Measurements from ENCODE around the gene NFU1. TPM values are rescaled to one million over a fixed set of nuclear protein-coding genes. Genes with fewer than 3 reads are reported as not detected.
A peak's percentile ranks its signal among the peaks of the same experiment; 100 is the strongest.

The NFU1 gene
- total RNA-seq, 2 experiments from 2014 or later = 37.8 to 44.5 TPM

DNA sequence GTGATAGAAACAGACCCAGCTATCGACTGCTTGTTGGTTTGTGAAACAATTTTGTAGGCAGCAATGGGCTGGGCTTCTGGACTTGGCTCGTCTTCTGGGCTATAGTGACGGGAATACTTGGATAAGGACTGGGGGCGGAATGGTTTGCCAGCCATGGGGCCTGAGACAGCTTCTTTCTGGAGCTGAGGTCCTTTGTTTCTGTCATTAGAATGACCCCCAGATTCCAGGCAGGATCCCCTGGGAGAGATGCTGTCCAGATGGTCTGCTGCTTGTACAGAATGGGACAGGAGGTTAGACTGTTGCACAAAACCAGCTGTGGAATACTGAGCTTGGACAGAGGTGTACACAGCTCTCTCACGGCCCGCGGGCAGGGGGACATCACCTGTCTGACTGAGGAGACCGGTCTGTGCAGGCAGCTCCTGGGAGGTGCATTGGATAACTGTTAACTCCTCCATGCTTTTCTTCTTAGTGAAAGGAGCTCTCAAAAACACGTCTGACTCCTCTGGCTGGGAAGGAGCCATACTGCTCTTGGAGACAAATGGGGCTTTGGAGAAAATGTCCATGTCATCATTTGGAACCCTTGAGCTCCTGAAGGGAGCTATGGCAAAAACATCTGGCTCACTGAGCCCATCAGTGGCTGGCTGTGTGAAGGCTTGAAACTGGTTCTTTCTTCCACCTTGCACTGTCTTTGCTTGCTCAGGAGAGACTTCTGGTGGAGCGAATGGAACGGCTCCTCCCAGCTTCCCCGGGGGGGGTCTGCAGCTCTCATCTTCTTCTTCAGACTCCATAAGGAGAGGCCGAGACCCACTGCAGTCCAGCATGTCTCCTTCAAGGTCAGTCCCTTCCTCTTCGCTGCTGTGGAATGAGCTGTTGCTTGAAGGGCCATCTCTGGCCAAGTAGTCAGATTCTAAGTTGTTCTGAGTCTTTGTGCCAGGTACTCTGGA lies 28.6 kb upstream of the NFU1 start:
- ChIA-PET POLR2A (no interaction called here), CTCF (interaction anchor here (0.5 to 1.1 kb wide), 3 partner anchors 10 to 291 kb away, joined by 3 to 6 read pairs (median 3); partner anchors contain the start of gene NFU1)
- intact Hi-C loops (cut with micrococcal nuclease) = no loop called here
- H3K4me1 Mint-ChIP-seq (ENCODE audit: low read depth) = no peaks in the 10 kb centered on the region
- H3K27ac Mint-ChIP-seq = no peak overlapping the region
- DNase-seq = no peak
- H3K36me3 Mint-ChIP-seq = peaks cover 38% of the 10 kb centered on the region
- no peak overlapping the region for H3K4me3 Mint-ChIP-seq
- H3K27me3 Mint-ChIP-seq = no peaks in the 10 kb centered on the region
- no peaks in the 10 kb centered on the region for H3K9me3 Mint-ChIP-seq

DNA sequence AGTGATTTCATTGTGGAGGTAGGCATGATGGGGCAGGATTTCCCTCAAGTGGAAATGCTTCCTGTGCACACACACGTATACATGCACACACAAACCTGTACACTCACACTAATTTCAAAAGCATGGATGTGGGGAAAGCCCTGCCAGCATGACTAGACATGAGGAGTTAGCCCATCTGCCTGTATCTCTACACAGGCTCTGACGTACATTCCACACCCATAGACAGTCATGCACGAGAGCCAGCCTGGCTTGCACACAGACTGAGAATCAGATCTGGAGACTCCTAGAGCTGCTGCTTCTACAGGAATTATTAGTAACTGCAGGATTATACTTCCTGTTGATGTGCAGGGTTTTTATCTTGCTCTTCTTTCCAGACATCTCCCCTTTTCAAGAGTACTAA lies 27.3 kb upstream of the NFU1 start:
- Mint-ChIP-seq H3K4me1 (ENCODE audit: low read depth) (no peaks in the 10 kb centered on the region), H3K36me3 (peaks cover 41% of the 10 kb centered on the region), H3K27ac (no peak overlapping the region), H3K9me3 (no peaks in the 10 kb centered on the region), H3K4me3 (no peak overlapping the region), H3K27me3 (no peaks in the 10 kb centered on the region)
- intact Hi-C loops (cut with micrococcal nuclease) = no loop called here
- no peak for DNase-seq
- POLR2A ChIA-PET = no interaction called here
- CTCF ChIA-PET = no interaction called here

DNA sequence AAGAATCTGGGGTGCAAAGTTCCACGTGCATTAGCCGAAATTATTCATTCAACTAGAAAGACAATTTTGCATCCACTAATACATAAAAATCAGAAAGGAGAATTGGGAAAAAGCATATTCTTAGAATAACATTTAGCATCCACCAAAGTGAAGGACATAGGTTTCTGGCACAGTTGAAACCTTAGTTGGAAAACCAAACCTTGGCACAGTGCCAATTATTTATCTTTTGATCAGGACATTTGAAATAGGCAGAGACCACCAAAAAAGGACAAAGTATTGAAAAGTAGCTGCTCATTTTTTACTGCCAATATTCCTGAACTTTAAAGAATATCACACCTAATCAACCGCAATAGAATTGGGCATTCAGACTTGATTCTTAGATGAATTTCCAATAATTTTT lies 25.5 kb upstream of the NFU1 start:
- H3K9me3 Mint-ChIP-seq = no peaks in the 10 kb centered on the region
- H3K27me3 Mint-ChIP-seq = no peaks in the 10 kb centered on the region
- intact Hi-C loops (cut with micrococcal nuclease) = no loop called here
- H3K27ac Mint-ChIP-seq = no peak overlapping the region
- H3K4me1 Mint-ChIP-seq (ENCODE audit: low read depth) = no peaks in the 10 kb centered on the region
- CTCF ChIA-PET = interaction anchor here (0.6 kb wide), 1 partner anchor 28 kb away, joined by 3 read pairs; no protein-coding TSS in a partner anchor
- POLR2A ChIA-PET = no interaction called here
- DNase-seq = no peak
- H3K4me3 Mint-ChIP-seq = no peak overlapping the region
- H3K36me3 Mint-ChIP-seq = peaks cover 36% of the 10 kb centered on the region

DNA sequence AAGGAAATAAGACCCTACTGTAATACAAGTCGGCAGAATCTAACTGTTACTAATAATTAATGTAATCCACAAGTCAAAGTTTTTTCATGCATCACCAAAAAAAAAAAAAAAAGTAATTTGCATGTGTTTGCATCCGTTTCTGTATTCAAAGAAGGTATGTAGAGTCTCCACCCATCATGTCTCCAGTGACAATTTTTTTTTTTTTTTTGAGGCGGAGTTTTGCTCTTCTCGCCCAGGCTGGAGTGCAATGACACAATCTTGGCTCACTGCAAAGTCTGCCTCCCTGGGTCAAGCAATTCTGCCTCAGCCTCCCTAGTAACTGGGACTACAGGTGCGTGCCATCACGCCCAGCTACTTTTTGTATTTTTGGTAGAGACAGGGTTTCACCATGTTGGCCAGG lies 24.2 kb upstream of the NFU1 start:
- Mint-ChIP-seq H3K36me3 (peaks cover 31% of the 10 kb centered on the region), H3K4me1 (ENCODE audit: low read depth) (no peaks in the 10 kb centered on the region), H3K4me3 (no peak overlapping the region), H3K27me3 (no peaks in the 10 kb centered on the region), H3K9me3 (no peaks in the 10 kb centered on the region), H3K27ac (no peak overlapping the region)
- intact Hi-C loops (cut with micrococcal nuclease) = no loop called here
- CTCF ChIA-PET = no interaction called here
- no peak for DNase-seq
- POLR2A ChIA-PET = no interaction called here

DNA sequence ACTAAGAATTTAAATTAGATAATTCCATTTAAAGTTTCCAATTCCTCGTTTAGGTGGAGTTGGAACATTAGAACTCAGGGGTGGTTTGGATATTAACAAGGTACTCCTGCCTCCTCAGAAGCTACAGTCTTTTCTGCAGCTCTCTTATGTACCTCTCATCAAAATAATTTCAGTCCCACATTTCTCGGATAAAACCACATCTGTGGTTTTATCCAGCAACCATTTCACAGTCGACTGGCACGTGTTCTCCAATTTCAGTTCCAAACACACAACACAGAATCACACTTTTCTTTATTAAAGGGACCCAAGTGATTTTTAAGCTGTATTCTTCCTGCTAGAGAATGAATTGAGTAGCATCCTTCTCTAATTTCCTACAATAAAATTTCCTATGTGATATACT lies 22.7 kb upstream of the NFU1 start:
- no peak overlapping the region for H3K27ac Mint-ChIP-seq
- ChIA-PET CTCF (interaction anchor here (0.9 kb wide), 1 partner anchor 16 kb away, joined by 3 read pairs; no protein-coding TSS in a partner anchor), POLR2A (no interaction called here)

DNA sequence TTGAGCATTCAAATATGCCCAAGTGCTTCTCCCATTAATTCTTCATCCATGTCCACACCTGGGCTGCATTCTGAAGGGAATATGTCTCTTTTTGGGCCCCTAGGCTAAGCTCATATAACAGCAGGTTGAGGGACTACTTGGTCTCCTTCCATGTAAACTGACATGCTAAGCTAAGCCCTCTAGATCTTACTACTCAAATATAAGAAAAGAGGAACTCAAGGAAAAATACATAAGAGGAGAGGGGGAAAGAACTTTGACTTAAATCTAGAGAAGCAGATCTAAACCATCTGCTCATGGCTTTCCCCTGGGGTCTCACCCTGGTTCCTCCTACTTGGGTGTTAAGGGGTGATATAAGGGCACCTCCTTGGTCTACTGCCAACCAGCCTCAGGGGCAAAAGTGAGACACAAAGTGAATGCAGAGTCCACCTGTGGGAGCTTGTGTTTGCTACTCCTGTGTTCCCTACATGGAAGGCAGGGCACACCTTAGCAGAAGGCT lies 19.8 kb upstream of the NFU1 start:
- no peak overlapping the region for H3K4me3 Mint-ChIP-seq
- ChIA-PET CTCF (no interaction called here), POLR2A (interaction anchor here (0.6 kb wide), 1 partner anchor 27 kb away, joined by 4 read pairs; no protein-coding TSS in a partner anchor)
- no peaks in the 10 kb centered on the region for H3K27me3 Mint-ChIP-seq
- intact Hi-C loops (cut with micrococcal nuclease) = no loop called here
- H3K4me1 Mint-ChIP-seq (ENCODE audit: low read depth) = peaks cover 22% of the 10 kb centered on the region
- H3K9me3 Mint-ChIP-seq = no peaks in the 10 kb centered on the region
- DNase-seq = no peak
- H3K27ac Mint-ChIP-seq = no peak overlapping the region
- H3K36me3 Mint-ChIP-seq = peaks cover 9% of the 10 kb centered on the region

More for the DNA sequence above, 22.7 kb upstream of the NFU1 start:
- no peak for DNase-seq
- H3K9me3 Mint-ChIP-seq = no peaks in the 10 kb centered on the region
- H3K4me3 Mint-ChIP-seq = no peak overlapping the region
- H3K36me3 Mint-ChIP-seq = peaks cover 18% of the 10 kb centered on the region
- intact Hi-C loops (cut with micrococcal nuclease) = no loop called here
- peaks cover 3% of the 10 kb centered on the region for H3K4me1 Mint-ChIP-seq (ENCODE audit: low read depth)
- H3K27me3 Mint-ChIP-seq = no peaks in the 10 kb centered on the region

DNA sequence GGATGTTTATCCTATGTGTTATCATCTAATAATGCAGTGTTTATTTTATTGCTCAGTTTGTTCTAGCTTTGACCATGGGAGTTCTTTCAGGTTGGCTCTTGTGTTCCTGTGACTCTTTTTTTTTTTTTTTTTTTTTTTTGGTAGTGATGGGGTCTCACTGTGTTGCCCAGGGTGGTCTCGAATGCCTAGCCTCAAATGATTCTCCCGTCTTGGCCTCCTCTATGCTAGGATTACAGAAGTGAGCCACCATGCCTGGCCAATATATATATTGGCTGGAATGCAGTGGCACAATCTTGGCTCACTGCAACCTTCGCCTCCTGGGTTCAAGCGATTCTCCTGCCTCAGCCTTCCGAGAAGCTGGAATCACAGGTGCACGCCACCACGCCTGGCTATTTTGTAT lies 18.9 kb upstream of the NFU1 start:
- Mint-ChIP-seq H3K27me3 (no peaks in the 10 kb centered on the region), H3K4me3 (no peak overlapping the region), H3K9me3 (no peaks in the 10 kb centered on the region), H3K27ac (no peak overlapping the region), H3K4me1 (ENCODE audit: low read depth) (peaks cover 22% of the 10 kb centered on the region), H3K36me3 (peaks cover 4% of the 10 kb centered on the region)
- ChIA-PET CTCF (interaction anchor here (0.7 kb wide), 1 partner anchor 9 kb away, joined by 3 read pairs; no protein-coding TSS in a partner anchor), POLR2A (no interaction called here)
- DNase-seq = no peak
- intact Hi-C loops (cut with micrococcal nuclease) = no loop called here

DNA sequence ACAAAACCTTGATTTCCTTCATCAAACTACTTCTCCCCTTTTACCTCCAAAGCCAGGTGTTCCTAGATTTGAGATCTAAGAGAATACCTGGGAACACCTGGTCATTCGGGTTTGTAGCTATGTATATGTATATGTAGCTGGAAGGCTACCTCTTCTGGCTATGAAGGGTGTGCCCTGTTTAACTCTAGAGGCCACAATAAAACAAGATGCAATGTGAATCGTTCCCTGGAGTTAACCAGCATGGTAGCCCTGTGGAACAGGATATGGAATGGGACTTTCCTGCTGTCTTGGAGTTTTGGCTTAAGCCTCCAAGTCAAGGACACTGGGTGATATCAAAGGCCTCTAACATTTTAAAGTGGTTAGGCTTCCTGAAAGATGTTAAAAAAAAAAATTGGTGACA lies 17.7 kb upstream of the NFU1 start:
- Mint-ChIP-seq H3K4me3 (no peak overlapping the region), H3K27me3 (no peaks in the 10 kb centered on the region), H3K9me3 (no peaks in the 10 kb centered on the region), H3K27ac (no peak overlapping the region), H3K4me1 (ENCODE audit: low read depth) (peaks cover 22% of the 10 kb centered on the region), H3K36me3 (peaks cover 1% of the 10 kb centered on the region)
- ChIA-PET POLR2A (no interaction called here), CTCF (no interaction called here)
- intact Hi-C loops (cut with micrococcal nuclease) = no loop called here
- DNase-seq = no peak

DNA sequence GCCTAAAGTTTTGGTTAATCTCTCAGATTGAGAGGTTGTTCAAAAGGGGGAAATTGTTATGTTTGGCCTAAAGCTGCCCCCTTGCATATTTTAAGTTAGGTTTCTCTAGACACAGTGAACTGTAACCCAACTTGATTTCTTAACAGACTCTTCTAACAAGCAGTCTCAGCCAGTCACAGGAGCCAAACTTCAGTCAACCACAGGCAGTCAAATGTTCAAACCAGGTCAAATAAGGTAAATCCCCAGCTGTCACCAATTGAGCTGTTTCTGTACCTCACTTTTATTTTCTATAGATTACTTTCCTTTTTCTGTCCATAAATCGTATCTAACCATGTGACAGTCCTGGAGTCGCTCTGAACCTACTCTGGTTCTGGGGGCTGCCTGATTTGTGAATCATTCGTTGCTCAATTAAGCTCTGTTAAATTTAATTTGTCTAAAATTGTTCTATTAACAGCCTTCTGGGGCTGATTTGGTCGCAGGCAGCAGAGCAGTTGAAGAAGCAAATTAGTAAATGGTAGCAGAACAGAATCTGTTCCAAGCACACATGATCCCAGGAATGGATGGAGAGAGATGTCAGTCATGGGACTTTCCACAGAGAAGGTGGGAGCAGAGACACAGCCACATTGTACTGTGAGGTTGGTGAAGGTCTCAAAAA lies 16.4 kb upstream of the NFU1 start:
- intact Hi-C loops (cut with micrococcal nuclease) = loop anchor here (1.0 kb wide), 1 partner anchor 16 kb away; the partner anchor contains the start of gene NFU1
- H3K4me3 Mint-ChIP-seq = no peak overlapping the region
- H3K27me3 Mint-ChIP-seq = no peaks in the 10 kb centered on the region
- peak; percentile 57 for DNase-seq
- POLR2A ChIA-PET = interaction anchor here (1.8 kb wide), 1 partner anchor 16 kb away, joined by 10 read pairs; the partner anchor contains the start of gene NFU1
- no peak overlapping the region for H3K27ac Mint-ChIP-seq
- H3K9me3 Mint-ChIP-seq = no peaks in the 10 kb centered on the region
- peaks cover 22% of the 10 kb centered on the region for H3K4me1 Mint-ChIP-seq (ENCODE audit: low read depth)
- CTCF ChIA-PET = interaction anchor here (0.6 to 1.7 kb wide), 4 partner anchors 14 to 111 kb away, joined by 3 to 6 read pairs (median 4); partner anchors contain the start of gene NFU1
- H3K36me3 Mint-ChIP-seq = no peaks in the 10 kb centered on the region

DNA sequence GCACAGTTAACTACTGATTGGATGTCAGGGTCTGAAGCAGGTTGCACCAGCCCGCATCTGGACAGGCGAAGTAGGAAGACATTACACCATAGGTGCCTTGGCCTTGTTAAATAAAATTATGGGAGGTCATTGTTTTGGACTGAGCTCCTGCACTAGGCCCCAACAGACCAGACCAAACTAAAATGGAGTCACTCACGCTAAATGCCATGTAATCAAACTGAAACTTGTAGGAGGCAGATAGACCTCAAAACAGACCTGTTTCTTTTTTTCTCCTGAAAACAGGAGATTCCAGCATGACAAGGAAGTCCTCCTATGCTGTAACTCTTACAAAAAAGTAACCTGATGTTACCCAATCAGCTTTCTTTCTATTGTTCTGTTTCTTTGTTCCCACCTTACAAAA lies 15.5 kb upstream of the NFU1 start:
- Mint-ChIP-seq H3K27me3 (no peaks in the 10 kb centered on the region), H3K9me3 (no peaks in the 10 kb centered on the region), H3K4me3 (no peak overlapping the region), H3K36me3 (no peaks in the 10 kb centered on the region), H3K27ac (no peak overlapping the region), H3K4me1 (ENCODE audit: low read depth) (peaks cover 22% of the 10 kb centered on the region)
- intact Hi-C loops (cut with micrococcal nuclease) = loop anchor here (1.0 kb wide), 1 partner anchor 15 kb away; the partner anchor contains the start of gene NFU1
- no peak for DNase-seq
- ChIA-PET POLR2A (interaction anchor here (1.8 kb wide), 1 partner anchor 15 kb away, joined by 10 read pairs; the partner anchor contains the start of gene NFU1), CTCF (interaction anchor here (1.7 kb wide), 1 partner anchor 16 kb away, joined by 6 read pairs; the partner anchor contains the start of gene NFU1)

DNA sequence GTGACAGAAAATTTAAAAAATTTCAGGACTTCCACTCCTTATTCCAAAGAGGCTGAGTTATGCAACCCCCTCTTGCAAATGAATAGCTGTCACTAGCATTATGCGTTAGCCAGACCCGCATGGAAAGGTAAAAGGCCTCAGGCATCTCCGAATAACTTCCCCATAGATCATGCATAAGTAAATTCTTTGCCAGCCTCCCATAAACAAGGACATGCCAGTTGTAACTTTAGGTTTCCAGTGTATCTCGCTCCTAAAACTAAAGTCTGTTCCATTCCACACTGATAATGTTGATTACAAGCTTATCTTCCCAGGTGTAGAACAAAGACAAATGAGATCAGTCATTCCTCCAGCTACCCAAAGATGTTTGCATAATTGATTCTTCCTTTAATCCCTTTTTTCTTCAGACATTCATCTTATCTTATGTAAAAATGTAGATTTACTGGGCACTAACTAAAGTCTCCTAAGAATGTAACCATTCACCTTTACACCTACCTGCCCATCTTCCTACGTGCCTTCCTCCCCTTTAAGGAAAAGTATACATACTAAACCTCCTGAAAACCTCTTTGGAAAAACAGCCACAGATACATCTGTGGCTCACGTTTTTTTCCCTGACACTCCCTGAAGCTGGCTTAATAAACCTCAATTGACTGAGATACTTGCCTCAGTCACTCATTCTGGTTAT lies 13.6 kb upstream of the NFU1 start:
- Mint-ChIP-seq H3K27ac (no peak overlapping the region), H3K36me3 (no peaks in the 10 kb centered on the region), H3K27me3 (no peaks in the 10 kb centered on the region), H3K4me3 (no peak overlapping the region), H3K9me3 (no peaks in the 10 kb centered on the region), H3K4me1 (ENCODE audit: low read depth) (peaks cover 22% of the 10 kb centered on the region)
- POLR2A ChIA-PET = no interaction called here
- DNase-seq = no peak
- intact Hi-C loops (cut with micrococcal nuclease) = no loop called here
- CTCF ChIA-PET = interaction anchor here (0.7 kb wide), 1 partner anchor 14 kb away, joined by 3 read pairs; the partner anchor contains the start of gene NFU1

DNA sequence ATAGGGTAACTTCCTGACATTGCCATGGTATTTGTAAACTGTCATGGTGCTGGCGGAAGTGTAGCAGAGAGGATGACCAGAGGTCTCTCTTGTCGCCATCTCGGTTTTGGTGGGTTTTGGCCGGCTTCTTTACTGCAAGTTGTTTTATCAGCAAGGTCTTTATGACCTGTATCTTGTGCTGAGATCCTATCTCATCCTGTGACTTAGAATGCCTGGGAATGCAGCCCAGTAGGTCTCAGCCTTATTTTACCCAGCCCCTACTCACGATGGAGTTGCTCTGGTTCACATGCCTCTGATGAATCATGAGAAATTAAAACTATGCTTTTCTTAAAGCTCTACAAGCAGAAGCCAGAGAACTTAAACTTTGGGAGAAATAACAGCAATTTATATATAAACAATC lies 12.7 kb upstream of the NFU1 start:
- intact Hi-C loops (cut with micrococcal nuclease) = no loop called here
- CTCF ChIA-PET = no interaction called here
- DNase-seq = no peak
- no peak overlapping the region for H3K27ac Mint-ChIP-seq
- peaks cover 19% of the 10 kb centered on the region for H3K4me1 Mint-ChIP-seq (ENCODE audit: low read depth)
- POLR2A ChIA-PET = no interaction called here
- no peaks in the 10 kb centered on the region for H3K27me3 Mint-ChIP-seq
- no peak overlapping the region for H3K4me3 Mint-ChIP-seq
- no peaks in the 10 kb centered on the region for H3K9me3 Mint-ChIP-seq
- no peaks in the 10 kb centered on the region for H3K36me3 Mint-ChIP-seq

Data from activated CD4-positive, alpha-beta memory T cell treated with anti-CD3 and anti-CD28 coated beads for 36 hours (primary cell).